ENCODE data around the gene ARHGAP26. TPM values are rescaled to one million over a fixed set of nuclear protein-coding genes. Genes with fewer than 3 reads are reported as not detected.

Gene ARHGAP26
- total and polyA plus RNA-seq, 9 donors, result 1.9 to 47.1 (median 12.0) TPM

- Histone ChIP-seq H3K36me3 (no peaks in the 10 kb centered on the region), H3K4me3 (no peak overlapping the region), H3K27ac (no peak overlapping the region), H3K4me1 (ENCODE audit: insufficient read depth) (no peaks in the 10 kb centered on the region), H3K27me3 (no peaks in the 10 kb centered on the region), H3K9me3 (no peaks in the 10 kb centered on the region)
- no peak for TF ChIP-seq POLR2A (IDR thresholded peaks at IDR 0.05)
- TF ChIP-seq EP300 (IDR thresholded peaks at IDR 0.05), result no peak
- TF ChIP-seq, protein P1, sequence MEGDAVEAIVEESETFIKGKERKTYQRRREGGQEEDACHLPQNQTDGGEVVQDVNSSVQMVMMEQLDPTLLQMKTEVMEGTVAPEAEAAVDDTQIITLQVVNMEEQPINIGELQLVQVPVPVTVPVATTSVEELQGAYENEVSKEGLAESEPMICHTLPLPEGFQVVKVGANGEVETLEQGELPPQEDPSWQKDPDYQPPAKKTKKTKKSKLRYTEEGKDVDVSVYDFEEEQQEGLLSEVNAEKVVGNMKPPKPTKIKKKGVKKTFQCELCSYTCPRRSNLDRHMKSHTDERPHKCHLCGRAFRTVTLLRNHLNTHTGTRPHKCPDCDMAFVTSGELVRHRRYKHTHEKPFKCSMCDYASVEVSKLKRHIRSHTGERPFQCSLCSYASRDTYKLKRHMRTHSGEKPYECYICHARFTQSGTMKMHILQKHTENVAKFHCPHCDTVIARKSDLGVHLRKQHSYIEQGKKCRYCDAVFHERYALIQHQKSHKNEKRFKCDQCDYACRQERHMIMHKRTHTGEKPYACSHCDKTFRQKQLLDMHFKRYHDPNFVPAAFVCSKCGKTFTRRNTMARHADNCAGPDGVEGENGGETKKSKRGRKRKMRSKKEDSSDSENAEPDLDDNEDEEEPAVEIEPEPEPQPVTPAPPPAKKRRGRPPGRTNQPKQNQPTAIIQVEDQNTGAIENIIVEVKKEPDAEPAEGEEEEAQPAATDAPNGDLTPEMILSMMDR (IDR thresholded peaks at IDR 0.05), result no peak
- no peak for DNase-seq
- WGBS, 3 donors, result 91 to 96% (median 95%) methylated on average over 4 of the region's 4 CpGs
- intact Hi-C loops (cut with DNase I), result no loop called here
Measured at GRCh38 chr5:142937374-142937773, 167.2 kb downstream of the ARHGAP26 start.

- H3K27me3 ChIP-seq, result no peaks in the 10 kb centered on the region
- intact Hi-C loops (cut with DNase I), result no loop called here
- WGBS, 3 donors, result 73 to 79% (median 78%) methylated on average over 4 of the region's 4 CpGs
- H3K4me3 ChIP-seq, result no peak overlapping the region
- H3K9me3 ChIP-seq, result no peaks in the 10 kb centered on the region
- H3K27ac ChIP-seq, result no peak overlapping the region
- no peaks in the 10 kb centered on the region for H3K36me3 ChIP-seq
- TF ChIP-seq, protein P1 (IDR thresholded peaks at IDR 0.05), result no peak
- TF ChIP-seq EP300 (IDR thresholded peaks at IDR 0.05) (no peak), POLR2A (IDR thresholded peaks at IDR 0.05) (no peak)
- no peak for DNase-seq
- no peaks in the 10 kb centered on the region for H3K4me1 ChIP-seq (ENCODE audit: insufficient read depth)
Measured at GRCh38 chr5:142938266-142938880, 168.2 kb downstream of the ARHGAP26 start.

GRCh38 chr5:142939006-142939405 lies 168.8 kb downstream of the ARHGAP26 start:
- no peaks in the 10 kb centered on the region for H3K9me3 ChIP-seq
- H3K36me3 ChIP-seq, result no peaks in the 10 kb centered on the region
- H3K4me1 ChIP-seq (ENCODE audit: insufficient read depth), result no peaks in the 10 kb centered on the region
- no peak for DNase-seq
- no peaks in the 10 kb centered on the region for H3K27me3 ChIP-seq
- 83 to 92% (median 86%) methylated on average over 3 of the region's 3 CpGs for WGBS, 3 donors
- no peak overlapping the region for H3K27ac ChIP-seq
- intact Hi-C loops (cut with DNase I), result no loop called here
- TF ChIP-seq POLR2A (IDR thresholded peaks at IDR 0.05) (no peak), EP300 (IDR thresholded peaks at IDR 0.05) (no peak)
- TF ChIP-seq, protein P1 (IDR thresholded peaks at IDR 0.05), result no peak
- no peak overlapping the region for H3K4me3 ChIP-seq

- H3K4me3 ChIP-seq, result no peak overlapping the region
- H3K36me3 ChIP-seq, result no peaks in the 10 kb centered on the region
- no peaks in the 10 kb centered on the region for H3K9me3 ChIP-seq
- TF ChIP-seq POLR2A (IDR thresholded peaks at IDR 0.05) (no peak), EP300 (IDR thresholded peaks at IDR 0.05) (no peak)
- TF ChIP-seq, protein P1 (IDR thresholded peaks at IDR 0.05), result no peak
- intact Hi-C loops (cut with DNase I), result no loop called here
- H3K27me3 ChIP-seq, result no peaks in the 10 kb centered on the region
- 89 to 93% (median 92%) methylated on average over 4 of the region's 4 CpGs for WGBS, 3 donors
- H3K4me1 ChIP-seq (ENCODE audit: insufficient read depth), result no peaks in the 10 kb centered on the region
- DNase-seq, result no peak
- no peak overlapping the region for H3K27ac ChIP-seq
Measured at GRCh38 chr5:142939884-142940283, 169.7 kb downstream of the ARHGAP26 start.
